Tibial artery (tissue), 4 donors: Measurements from ENCODE around the gene BRIX1.
A peak's percentile ranks its signal among the peaks of the same experiment; 100 is the strongest.

Experiments
- DNase-seq, 2 donors: peaks; one replicate each; pipeline ENCODE4 v3.0.0-alpha.2; 2019
- H3K27ac ChIP-seq, 2 donors: fragments of 200-600 bp; sonication (generic) in 1 of 2; 1 replicate in 1 of 2; 2 replicates in 1 of 2; pipeline ENCODE4 v1.5.1; 2018 to 2019; ENCODE audit warnings: mild to moderate bottlenecking in 1 of 2
- H3K27me3 ChIP-seq, 2 donors: fragments of 200-600 bp; sonication (generic) in 1 of 2; one replicate each; pipeline versions ENCODE4 v1.5.1 to v1.6.0; 2016 to 2019
- H3K36me3 ChIP-seq, 3 donors: fragments of 200-600 bp; sonication (generic) in 2 of 3; one replicate each; pipeline ENCODE4 v1.5.1; 2016 to 2019; ENCODE audit warnings: mild to moderate bottlenecking in 2 of 3
- H3K4me1 ChIP-seq, 4 donors: fragments of 200-600 bp; sonication (generic) in 2 of 4; 1 replicate in 3 of 4; 2 replicates in 1 of 4; pipeline ENCODE4 v1.5.1; 2016 to 2019
- H3K4me3 ChIP-seq, 2 donors: fragments of 200-600 bp; sonication (generic) in 1 of 2; 1 replicate in 1 of 2; 2 replicates in 1 of 2; pipeline ENCODE4 v1.5.1; 2018 to 2019; ENCODE audit warnings: mild to moderate bottlenecking in 2 of 2
- H3K9me3 ChIP-seq, 3 donors: fragments of 200-600 bp; sonication (generic) in 1 of 3; one replicate each; pipeline ENCODE4 v1.5.1; 2016 to 2019
- intact Hi-C: fragments of 100-400 bp; cut with DNase I; formaldehyde crosslinking; loops from one replicate; pipeline ENCODE4 v1.15.0; 2023; ENCODE audit warnings: low total_unique reads
- TF ChIP-seq, protein P1 (sequence below), 2 experiments: fragments of 200-600 bp in 1 of 2; fragments of 450-650 bp in 1 of 2; IDR thresholded peaks; one replicate each; pipeline ENCODE4 v1.5.1; 2017 to 2019; ENCODE audit warnings: antibody characterized with exemption in 2 of 2, mild to moderate bottlenecking in 1 of 2, moderate library complexity in 1 of 2

BRIX1 gene

DNA sequence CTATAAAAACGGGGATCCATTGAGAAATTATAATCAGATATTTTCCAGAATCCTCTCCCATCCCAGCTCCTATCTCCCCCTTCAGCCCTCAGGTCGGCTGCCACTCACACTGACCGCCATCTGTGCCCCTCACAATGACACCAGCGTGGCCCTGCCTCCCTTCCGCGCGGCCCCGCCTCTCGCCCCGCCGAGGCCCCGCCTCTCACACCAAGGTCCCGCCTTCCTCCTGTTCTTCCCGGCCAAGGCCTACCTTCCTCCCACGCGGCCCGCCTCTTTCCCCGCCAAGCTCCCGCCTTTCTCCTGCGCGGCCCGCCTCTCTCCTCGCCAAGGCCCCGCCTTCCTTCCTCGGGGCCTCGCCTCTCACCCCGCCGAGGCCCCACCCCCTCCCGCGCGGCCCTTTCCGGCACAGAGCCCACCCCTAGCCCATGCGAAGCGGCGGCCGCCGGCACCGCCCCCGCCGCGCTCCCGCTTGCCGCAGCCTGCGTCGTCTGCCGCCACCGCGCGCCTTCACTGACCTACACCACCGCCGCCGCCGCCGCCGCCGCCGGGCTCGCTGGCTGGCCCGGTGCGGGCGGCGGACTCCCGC lies 13.7 kb downstream of the BRIX1 start, which contains the start of gene DNAJC21:
Gene DNAJC21, plus strand, starts transcription at position 426 of the 586 bp plus-strand sequence. CDS start 261 bp downstream, outside the sequence.
- no peaks in the 10 kb centered on the region for H3K9me3 ChIP-seq
- peak; percentile 97 to 99 for DNase-seq
- H3K27ac ChIP-seq: peak within 1 kb of the TSS; percentile 94 to 100
- TF ChIP-seq, protein P1, sequence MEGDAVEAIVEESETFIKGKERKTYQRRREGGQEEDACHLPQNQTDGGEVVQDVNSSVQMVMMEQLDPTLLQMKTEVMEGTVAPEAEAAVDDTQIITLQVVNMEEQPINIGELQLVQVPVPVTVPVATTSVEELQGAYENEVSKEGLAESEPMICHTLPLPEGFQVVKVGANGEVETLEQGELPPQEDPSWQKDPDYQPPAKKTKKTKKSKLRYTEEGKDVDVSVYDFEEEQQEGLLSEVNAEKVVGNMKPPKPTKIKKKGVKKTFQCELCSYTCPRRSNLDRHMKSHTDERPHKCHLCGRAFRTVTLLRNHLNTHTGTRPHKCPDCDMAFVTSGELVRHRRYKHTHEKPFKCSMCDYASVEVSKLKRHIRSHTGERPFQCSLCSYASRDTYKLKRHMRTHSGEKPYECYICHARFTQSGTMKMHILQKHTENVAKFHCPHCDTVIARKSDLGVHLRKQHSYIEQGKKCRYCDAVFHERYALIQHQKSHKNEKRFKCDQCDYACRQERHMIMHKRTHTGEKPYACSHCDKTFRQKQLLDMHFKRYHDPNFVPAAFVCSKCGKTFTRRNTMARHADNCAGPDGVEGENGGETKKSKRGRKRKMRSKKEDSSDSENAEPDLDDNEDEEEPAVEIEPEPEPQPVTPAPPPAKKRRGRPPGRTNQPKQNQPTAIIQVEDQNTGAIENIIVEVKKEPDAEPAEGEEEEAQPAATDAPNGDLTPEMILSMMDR (IDR thresholded peaks at IDR 0.05): no peak
- peak within 1 kb of the TSS; percentile 78 to 98 for H3K4me3 ChIP-seq
- H3K27me3 ChIP-seq: no peaks in the 10 kb centered on the region
- intact Hi-C loops: no loop called here
- peaks cover 0 to 28% (median 14%) of the 10 kb centered on the region in 4 donors for H3K4me1 ChIP-seq
- H3K36me3 ChIP-seq: peaks cover 11 to 24% (median 19%) of the 10 kb centered on the region in 3 donors

DNA sequence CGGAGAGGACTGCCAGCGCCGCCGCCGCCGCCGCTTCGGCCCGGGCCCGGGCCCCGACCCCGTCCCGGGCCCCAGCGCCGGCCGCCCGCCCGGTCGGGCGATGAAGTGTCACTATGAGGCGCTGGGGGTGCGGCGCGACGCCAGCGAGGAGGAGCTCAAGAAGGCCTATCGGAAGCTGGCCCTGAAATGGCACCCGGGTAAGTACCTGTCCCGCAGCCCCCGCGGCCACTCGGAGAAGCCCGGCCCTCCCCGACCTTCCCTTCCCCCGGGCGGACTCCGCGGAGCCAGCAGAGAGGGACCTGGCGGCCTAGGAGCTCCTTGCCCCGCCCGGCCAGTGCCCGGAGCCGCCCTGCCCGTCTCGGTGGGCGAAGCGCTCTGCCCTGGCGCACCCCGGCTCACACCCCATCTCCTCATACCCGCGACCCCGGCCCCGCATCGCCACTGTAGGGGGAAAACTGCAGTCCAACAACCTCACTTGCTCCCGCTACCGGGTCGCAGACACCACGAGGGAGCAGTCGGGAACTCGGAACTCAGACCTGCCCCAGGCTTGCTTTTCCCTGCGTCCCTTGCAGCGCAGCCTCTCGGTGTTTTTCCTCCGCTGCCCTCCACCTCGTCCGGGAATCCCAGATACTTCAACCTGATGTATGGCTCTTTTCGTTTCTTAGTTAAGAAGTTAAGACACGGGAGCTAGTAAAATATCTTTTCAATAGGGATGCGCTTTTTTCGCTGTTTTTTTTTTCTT lies 14.4 kb downstream of the BRIX1 start:
- DNase-seq: peak; percentile 92 to 94
- TF ChIP-seq, protein P1 (IDR thresholded peaks at IDR 0.05): no peak
- Histone ChIP-seq H3K4me3 (peak overlapping the region; percentile 78 to 98), H3K9me3 (no peaks in the 10 kb centered on the region), H3K4me1 (peaks cover 0 to 27% (median 14%) of the 10 kb centered on the region in 4 donors), H3K27ac (peak overlapping the region; percentile 94 to 100), H3K36me3 (peaks cover 9 to 18% (median 16%) of the 10 kb centered on the region in 3 donors), H3K27me3 (no peaks in the 10 kb centered on the region)
- intact Hi-C loops: no loop called here

DNA sequence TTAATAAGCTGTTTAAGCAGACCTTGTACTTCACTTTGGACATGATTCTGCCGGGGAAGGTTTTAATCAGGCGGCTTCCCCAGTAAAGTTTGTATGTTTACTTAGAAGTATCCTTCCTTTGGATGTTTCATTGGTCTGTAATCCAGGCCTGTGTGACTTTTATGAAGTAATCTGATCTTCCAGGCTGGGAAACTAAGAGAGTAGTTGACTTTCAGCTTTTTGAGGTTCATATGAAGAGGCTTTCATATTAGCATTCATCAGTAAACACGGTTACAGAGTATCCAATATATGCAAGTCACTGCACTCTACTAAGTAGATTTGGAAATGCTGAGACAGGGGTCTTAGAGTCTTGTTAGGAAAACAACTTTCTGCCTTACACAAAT lies 14.9 kb downstream of the BRIX1 start:
- TF ChIP-seq, protein P1 (IDR thresholded peaks at IDR 0.05): no peak
- DNase-seq: no peak
- peak overlapping the region; percentile 78 to 98 for H3K4me3 ChIP-seq
- intact Hi-C loops: no loop called here
- H3K4me1 ChIP-seq: peaks cover 0 to 27% (median 14%) of the 10 kb centered on the region in 4 donors
- H3K27ac ChIP-seq: peak overlapping the region; percentile 94 to 100
- peaks cover 4 to 13% (median 10%) of the 10 kb centered on the region in 3 donors for H3K36me3 ChIP-seq
- no peaks in the 10 kb centered on the region for H3K9me3 ChIP-seq
- no peaks in the 10 kb centered on the region for H3K27me3 ChIP-seq

DNA sequence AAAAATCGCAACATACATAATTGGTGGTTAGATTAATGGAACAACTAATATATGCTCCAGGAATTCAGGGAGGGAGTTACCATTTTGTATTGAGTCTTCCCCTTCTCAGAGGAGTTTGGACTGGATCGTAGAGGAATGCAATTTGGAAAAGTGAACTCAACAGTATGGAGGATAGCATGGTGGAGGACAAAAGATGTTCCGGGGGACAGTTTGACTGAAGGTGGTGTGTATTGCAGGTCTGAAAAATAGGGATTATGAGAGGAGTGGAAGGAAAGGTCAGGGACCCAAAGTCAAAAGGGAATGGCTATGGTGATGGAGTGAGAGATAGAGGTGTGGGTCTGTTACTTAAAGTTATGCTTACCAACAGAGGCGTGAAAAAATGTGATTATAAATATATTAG lies 15.4 kb downstream of the BRIX1 start:
- H3K4me1 ChIP-seq: peaks cover 0 to 27% (median 14%) of the 10 kb centered on the region in 4 donors
- no peaks in the 10 kb centered on the region for H3K27me3 ChIP-seq
- TF ChIP-seq, protein P1 (IDR thresholded peaks at IDR 0.05): no peak
- peak overlapping the region in 1 of 2 donors; percentile 100 for H3K27ac ChIP-seq
- DNase-seq: no peak
- no peaks in the 10 kb centered on the region for H3K9me3 ChIP-seq
- peak overlapping the region; percentile 78 to 98 for H3K4me3 ChIP-seq
- intact Hi-C loops: no loop called here
- H3K36me3 ChIP-seq: peaks cover 4 to 13% (median 7%) of the 10 kb centered on the region in 3 donors

DNA sequence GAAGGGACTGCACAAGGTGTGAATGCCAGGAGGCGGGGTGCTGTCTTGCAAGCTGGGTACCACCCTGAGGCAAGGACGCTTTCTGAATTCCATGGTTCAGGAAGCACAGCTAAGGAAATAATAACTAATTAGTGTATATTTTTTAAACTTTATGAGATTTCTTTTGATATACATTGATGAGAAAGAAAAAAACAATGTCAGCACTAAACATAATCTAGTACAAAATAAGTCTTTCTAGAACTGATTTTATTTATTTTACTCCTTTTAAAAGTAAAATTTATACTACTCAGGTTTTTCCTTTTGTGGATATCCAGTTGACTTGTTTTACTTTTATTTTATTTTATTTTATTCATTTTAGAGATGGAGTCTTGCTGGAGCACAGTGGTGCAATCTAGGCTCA lies 17.4 kb downstream of the BRIX1 start:
- H3K36me3 ChIP-seq: peaks cover 20 to 25% (median 25%) of the 10 kb centered on the region in 3 donors
- DNase-seq: no peak
- H3K4me1 ChIP-seq: peaks cover 0 to 27% (median 14%) of the 10 kb centered on the region in 4 donors
- H3K27me3 ChIP-seq: no peaks in the 10 kb centered on the region
- no peaks in the 10 kb centered on the region for H3K9me3 ChIP-seq
- TF ChIP-seq, protein P1 (IDR thresholded peaks at IDR 0.05): no peak
- intact Hi-C loops: no loop called here
- no peak overlapping the region for H3K27ac ChIP-seq
- no peak overlapping the region for H3K4me3 ChIP-seq
